HepG2 (cell line): Measurements from ENCODE around the gene IRGQ. TPM values are rescaled to one million over a fixed set of nuclear protein-coding genes. Genes with fewer than 3 reads are reported as not detected.
A peak's percentile ranks its signal among the peaks of the same experiment; 100 is the strongest.

ENCODE experiments used
- ATAC-seq: fragments of 200-7000 bp; cut with Tn5 transposase; 3 replicates; pipeline ENCODE4 v1.9.1; 2020; ENCODE audit warnings: mild to moderate bottlenecking, moderate library complexity
- BruUV-seq: library from RNA; stranded (reverse); fragments of 400-500 nt; replicated peaks from 2 replicates; lab custom pipeline; 2021; lab: Mats Ljungman, UMichigan
- CTCF ChIA-PET: fragments of 300-600 bp; formaldehyde crosslinking; extraction: SDS; loops from one replicate; lab custom pipeline; 2021; ENCODE audit warnings: low total read pairs, inconsistent platforms, low intra/inter-chr PET ratio; lab: Yijun Ruan, JAX
- POLR2A ChIA-PET: fragments of 350-600 bp; sonication (Branson Sonifier 250); formaldehyde crosslinking; loops from one replicate; lab custom pipeline; 2020; ENCODE audit warnings: antibody characterized with exemption, inconsistent platforms; lab: Yijun Ruan, JAX
- DNase-seq: peaks from one replicate; pipeline ENCODE4 v3.0.0-alpha.2; 2015; ENCODE audit warnings: low spot score
- FAIRE-seq: peaks from 3 replicates; lab custom pipeline; 2011; peaks lifted over from hg19 to GRCh38; lab: Jason Lieb, UNC
- H2AFZ ChIP-seq: one replicate; pipeline ENCODE4 v1.6.1; 2011; ENCODE audit warnings: low read length, inconsistent platforms
- H3K27ac ChIP-seq: fragments of 300-600 bp; 3 replicates; pipeline ENCODE4 v1.8.0; 2011; ENCODE audit warnings: mixed run types, mild to moderate bottlenecking, mixed read lengths, low read length, inconsistent platforms; ENCODE audit not compliant: insufficient read depth; ENCODE audit errors: extremely low read length
- H3K27me3 ChIP-seq, 2 experiments: fragments of 200-600 bp in 1 of 2; 2 replicates in 1 of 2; 3 replicates in 1 of 2; pipeline versions ENCODE4 v1.6.0 to v1.8.0; 2011; ENCODE audit warnings: low read length in 2 of 2, mild to moderate bottlenecking in 2 of 2, moderate library complexity in 2 of 2, inconsistent platforms in 1 of 2; ENCODE audit not compliant: insufficient read depth in 2 of 2, control insufficient read depth in 1 of 2
- H3K36me3 ChIP-seq, 2 experiments: fragments of 200-600 bp in 1 of 2; replicated peaks in 1 of 2; 2 replicates in 1 of 2; 3 replicates in 1 of 2; pipeline versions ENCODE4 v1.5.1 to v1.8.0; 2011; ENCODE audit warnings: low read length in 2 of 2, inconsistent platforms in 1 of 2; ENCODE audit not compliant: insufficient read depth in 2 of 2, control insufficient read depth in 1 of 2
- H3K4me1 ChIP-seq: 2 replicates; pipeline ENCODE4 v1.5.1; 2012; ENCODE audit warnings: low read length, inconsistent platforms; ENCODE audit not compliant: insufficient read depth
- H3K4me2 ChIP-seq: 2 replicates; pipeline ENCODE4 v1.6.0; 2011; ENCODE audit warnings: low read depth, low read length, inconsistent platforms
- H3K4me3 ChIP-seq, 3 experiments: fragments of 200-600 bp in 1 of 3; sonication (generic), shearing (Covaris generic) in 1 of 3; replicated peaks in 1 of 3; 2 replicates each; pipeline ENCODE4 v1.5.1; 2011 to 2016; ENCODE audit warnings: low read length in 3 of 3, inconsistent platforms in 2 of 3, low read depth in 2 of 3, mild to moderate bottlenecking in 2 of 3, control low read depth in 1 of 3, mixed read lengths in 1 of 3; ENCODE audit not compliant: insufficient read depth in 1 of 3
- H3K79me2 ChIP-seq: one replicate; pipeline ENCODE4 v1.6.1; 2011; ENCODE audit warnings: low read length, inconsistent platforms; ENCODE audit not compliant: insufficient read depth
- H3K9ac ChIP-seq: 2 replicates; pipeline ENCODE4 v1.6.0; 2011; ENCODE audit warnings: mild to moderate bottlenecking, low read depth, low read length, inconsistent platforms; ENCODE audit not compliant: insufficient read depth
- H3K9me3 ChIP-seq: 2 replicates; pipeline ENCODE4 v1.5.1; 2012; ENCODE audit warnings: mild to moderate bottlenecking, low read length
- H4K20me1 ChIP-seq: 2 replicates; pipeline ENCODE4 v1.6.0; 2011; ENCODE audit warnings: inconsistent platforms, mild to moderate bottlenecking, low read length, moderate library complexity; ENCODE audit not compliant: insufficient read depth
- CAMTA2 ChIP-seq: sonication (generic); formaldehyde crosslinking; IDR thresholded peaks from 2 replicates; pipeline ENCODE4 v1.4.0; 2020; ENCODE audit warnings: mild to moderate bottlenecking, missing genetic modification reagents, borderline replicate concordance
- NFATC3 ChIP-seq: sonication (generic); formaldehyde crosslinking; IDR thresholded peaks from 2 replicates; pipeline ENCODE4 v1.5.1; 2020; ENCODE audit warnings: mild to moderate bottlenecking, missing genetic modification reagents
- POLR2G ChIP-seq: fragments of 200-400 bp; formaldehyde crosslinking; IDR thresholded peaks from 2 replicates; pipeline ENCODE4 v1.6.1; 2018; ENCODE audit warnings: mild to moderate bottlenecking, low read depth, low read length, moderate library complexity
- SMAD3 ChIP-seq: sonication (generic); formaldehyde crosslinking; IDR thresholded peaks from 2 replicates; pipeline ENCODE4 v1.4.0; 2020; ENCODE audit warnings: missing genetic modification reagents
- SUZ12 ChIP-seq: fragments of 150-350 bp; IDR thresholded peaks from 2 replicates; pipeline ENCODE4 v1.6.1; 2014; ENCODE audit warnings: low read depth, low read length
- ZKSCAN8 ChIP-seq: IDR thresholded peaks from 2 replicates; pipeline ENCODE4 v1.6.1; 2016; ENCODE audit warnings: borderline replicate concordance, missing genetic modification reagents, missing compliant biosample characterization
- ZNF101 ChIP-seq: sonication (generic); formaldehyde crosslinking; IDR thresholded peaks from 2 replicates; pipeline ENCODE4 v1.4.0; 2020; ENCODE audit warnings: mild to moderate bottlenecking, low read depth, missing genetic modification reagents, borderline replicate concordance
- ZNF20 ChIP-seq: sonication (generic); formaldehyde crosslinking; IDR thresholded peaks from 2 replicates; pipeline ENCODE4 v1.4.0; 2020; ENCODE audit warnings: mild to moderate bottlenecking, moderate library complexity, missing genetic modification reagents
- ZNF274 ChIP-seq: sonication (generic); formaldehyde crosslinking; IDR thresholded peaks from 2 replicates; pipeline ENCODE4 v1.5.1; 2020; ENCODE audit warnings: mild to moderate bottlenecking, missing genetic modification reagents
- ZNF607 ChIP-seq: sonication (generic); formaldehyde crosslinking; IDR thresholded peaks from 2 replicates; pipeline ENCODE4 v1.5.1; 2020; ENCODE audit warnings: missing genetic modification reagents, mild to moderate bottlenecking, borderline replicate concordance
- ZNF788 ChIP-seq: sonication (generic); formaldehyde crosslinking; IDR thresholded peaks from 2 replicates; pipeline ENCODE4 v1.5.0; 2020; ENCODE audit warnings: mild to moderate bottlenecking, missing genetic modification reagents, borderline replicate concordance
- ZNF891 ChIP-seq: sonication (generic); formaldehyde crosslinking; IDR thresholded peaks from 2 replicates; pipeline ENCODE4 v1.5.0; 2020; ENCODE audit warnings: mild to moderate bottlenecking, missing genetic modification reagents
- WGBS: methylation state at CpG from one replicate; pipeline ENCODE4 v1.1.6; 2017; ENCODE audit warnings: low lambda C conversion rate; 5-methylcytosine and 5-hydroxymethylcytosine counted together
- in situ Hi-C: cut with HindIII; loops from 2 replicates; pipeline ENCODE4 v1.10.0; 2017; ENCODE audit warnings: low pct_unique_long_range_greater_than_20kb; ENCODE audit not compliant: extremely low pct_ligation_motif_present
- intact Hi-C: fragments of 100-400 bp; cut with micrococcal nuclease; formaldehyde crosslinking; loops from one replicate; pipeline ENCODE4 v1.10.0; 2022; ENCODE audit not compliant: unreplicated experiment
- polyA plus RNA-seq, 8 experiments: library from polyadenylated mRNA; depleted of rRNA in 3 of 8; stranded (reverse) in 7 of 8; unstranded in 1 of 8; fragments of >200 nt; fragmentation: Illumina TruSeq in 4 of 8; extraction: Trizol in 4 of 8; gene quantifications; 2 replicates each; pipeline versions ENCODE4 v1.2.1 to v1.2.3, GENCODE V29; 2011 to 2016; ENCODE audit warnings: low read depth in 4 of 8, missing spikeins in 1 of 8, mixed read lengths in 1 of 8; ENCODE audit not compliant: insufficient read depth in 1 of 8
- total RNA-seq, 5 experiments: library from RNA; depleted of rRNA; stranded (reverse); fragments of >200 nt; fragmentation: Illumina TruSeq; extraction: Trizol; gene quantifications; 2 replicates each; pipeline ENCODE4 v1.2.3, GENCODE V29; 2016; ENCODE audit warnings: low read depth in 1 of 5
- TF ChIP-seq, protein P1 (sequence below): sonication (generic); formaldehyde crosslinking; IDR thresholded peaks from 2 replicates; pipeline ENCODE4 v1.4.0; 2020; ENCODE audit warnings: missing genetic modification reagents, mild to moderate bottlenecking, borderline replicate concordance
- TF ChIP-seq, protein P2 (sequence below): sonication (generic); formaldehyde crosslinking; IDR thresholded peaks from 2 replicates; pipeline ENCODE4 v1.8.0; 2022; ENCODE audit warnings: missing genetic modification reagents, mild to moderate bottlenecking, inconsistent platforms, borderline replicate concordance
- TF ChIP-seq, protein P3 (sequence below): sonication (generic); formaldehyde crosslinking; IDR thresholded peaks from 2 replicates; pipeline ENCODE4 v1.5.0; 2020; ENCODE audit warnings: missing genetic modification reagents
- TF ChIP-seq, protein P4 (sequence below): sonication (generic); formaldehyde crosslinking; IDR thresholded peaks from 2 replicates; pipeline ENCODE4 v1.5.1; 2020; ENCODE audit warnings: mild to moderate bottlenecking, missing genetic modification reagents, moderate library complexity

The IRGQ gene
- total and polyA plus RNA-seq, 2 of the 13 experiments (the other 11 are each of a cell fraction or from before 2014, with no cell fraction given): 11.6 to 12.4 TPM

DNA sequence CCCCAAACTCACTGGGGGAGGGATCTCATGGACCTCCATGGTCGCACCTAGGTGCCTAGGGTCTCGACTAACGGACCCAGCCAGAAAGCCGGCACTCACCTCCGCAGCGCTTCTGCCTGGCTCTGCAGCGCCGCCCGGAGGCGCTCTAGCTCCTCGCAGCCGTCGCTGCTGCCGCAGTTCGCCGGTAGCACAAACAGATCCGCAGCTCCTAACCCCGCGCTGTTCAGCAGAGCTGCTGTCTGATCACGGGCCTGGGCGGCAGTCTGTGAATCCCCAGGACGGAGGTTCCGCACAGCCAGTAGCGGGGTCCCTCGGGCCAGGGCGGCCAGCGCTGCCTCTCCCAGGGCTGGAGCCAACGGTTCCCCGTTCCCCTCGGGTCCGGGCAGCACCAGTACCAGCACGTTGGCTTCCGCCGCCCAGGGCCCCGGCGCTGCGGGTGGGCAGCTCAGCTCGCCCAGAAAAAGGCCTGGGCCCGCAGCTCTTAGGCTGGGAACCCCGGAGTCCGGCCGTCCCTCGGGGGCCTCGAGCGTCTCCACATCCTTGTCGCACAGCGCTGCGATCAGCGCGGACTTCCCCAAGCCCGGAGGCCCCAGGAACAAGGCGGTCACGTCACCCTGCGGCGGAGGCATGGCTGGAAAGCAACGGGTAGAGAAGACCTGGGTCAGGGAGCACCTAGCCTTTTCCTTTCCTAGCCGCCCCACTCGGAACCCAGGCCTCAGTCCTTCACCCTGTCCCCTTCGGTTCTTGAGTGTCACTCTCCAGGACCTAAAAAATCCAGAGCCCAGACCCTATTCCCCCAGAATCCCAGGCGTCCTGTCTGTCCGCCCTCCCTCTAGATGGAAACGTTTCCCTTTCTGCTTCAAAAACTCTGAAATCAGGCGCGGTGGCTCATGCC, 977 bp downstream of the IRGQ start:
- H3K4me3 ChIP-seq: peak overlapping the region; percentile 74 to 90 (median 84)
- H3K4me1 ChIP-seq: peaks cover 28% of the 10 kb centered on the region
- BruUV-seq: no TSS peak
- ATAC-seq: peak; percentile 70
- WGBS: 11% methylated on average over 10 of the region's 64 CpGs
- DNase-seq: peak; percentile 47
- peak overlapping the region; percentile 72 for H3K27ac ChIP-seq
- H3K79me2 ChIP-seq: peaks cover 27% of the 10 kb centered on the region
- in situ Hi-C loops: loop anchor here (5.0 kb wide), 1 partner anchor 57 kb away; no protein-coding TSS in a partner anchor
- no peaks in the 10 kb centered on the region for H3K9me3 ChIP-seq
- CTCF ChIA-PET: interaction anchor here (1.6 to 2.4 kb wide), 2 partner anchors 40 to 57 kb away, joined by 12 to 13 read pairs; no protein-coding TSS in a partner anchor
- no peak for FAIRE-seq
- peaks cover 2% of the 10 kb centered on the region; the same call in 1 of the 2 replicates for H4K20me1 ChIP-seq
- peak overlapping the region; percentile 88 for H3K4me2 ChIP-seq
- POLR2A ChIA-PET: interaction anchor here (0.8 to 2.4 kb wide), 9 partner anchors 11 to 160 kb away, joined by 3 to 20 read pairs (median 6); partner anchors contain the start of genes SMG9 and ZNF575
- H2AFZ ChIP-seq: no peak overlapping the region
- no peaks in the 10 kb centered on the region; a peak in 1 of 5 replicates for H3K27me3 ChIP-seq
- H3K9ac ChIP-seq: peak overlapping the region; percentile 91
- intact Hi-C loops: loop anchor here (10.0 kb wide), 1 partner anchor 70 kb away; the partner anchor contains the start of gene ETHE1
- peaks cover 6 to 19% of the 10 kb centered on the region in 2 experiments; a peak in 4 of 5 replicates for H3K36me3 ChIP-seq
- TF ChIP-seq, protein P1, sequence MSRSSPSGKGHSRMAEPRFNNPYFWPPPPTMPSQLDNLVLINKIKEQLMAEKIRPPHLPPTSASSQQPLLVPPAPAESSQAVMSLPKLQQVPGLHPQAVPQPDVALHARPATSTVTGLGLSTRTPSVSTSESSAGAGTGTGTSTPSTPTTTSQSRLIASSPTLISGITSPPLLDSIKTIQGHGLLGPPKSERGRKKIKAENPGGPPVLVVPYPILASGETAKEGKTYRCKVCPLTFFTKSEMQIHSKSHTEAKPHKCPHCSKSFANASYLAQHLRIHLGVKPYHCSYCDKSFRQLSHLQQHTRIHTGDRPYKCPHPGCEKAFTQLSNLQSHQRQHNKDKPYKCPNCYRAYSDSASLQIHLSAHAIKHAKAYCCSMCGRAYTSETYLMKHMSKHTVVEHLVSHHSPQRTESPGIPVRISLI (CRISPR knock-in tag): no peak
- TF ChIP-seq POLR2G: no peak
- TF ChIP-seq, protein P2, sequence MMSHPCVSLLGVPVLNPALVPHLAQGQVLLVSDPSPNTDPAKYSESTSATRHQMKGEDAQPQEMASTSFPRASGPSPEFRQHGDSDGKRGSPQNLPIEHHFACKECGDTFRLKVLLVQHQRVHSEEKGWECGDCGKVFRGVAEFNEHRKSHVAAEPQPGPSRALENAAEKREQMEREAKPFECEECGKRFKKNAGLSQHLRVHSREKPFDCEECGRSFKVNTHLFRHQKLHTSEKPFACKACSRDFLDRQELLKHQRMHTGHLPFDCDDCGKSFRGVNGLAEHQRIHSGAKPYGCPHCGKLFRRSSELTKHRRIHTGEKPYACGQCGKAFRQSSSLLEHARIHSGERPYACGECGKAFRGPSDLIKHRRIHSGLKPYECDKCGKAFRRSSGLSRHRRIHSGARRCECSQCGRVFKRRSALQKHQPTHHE (CRISPR knock-in tag): no peak
- no peak for TF ChIP-seq ZNF101 (CRISPR knock-in tag)
- TF ChIP-seq NFATC3 (CRISPR knock-in tag): no peak
- TF ChIP-seq ZNF788 (CRISPR knock-in tag): peak; percentile 33; the same call in 1 of the 2 replicates
- TF ChIP-seq SMAD3 (CRISPR knock-in tag): no peak
- TF ChIP-seq SUZ12: no peak
- TF ChIP-seq CAMTA2 (CRISPR knock-in tag): 0 out of 2 replicates have a peak, but pooled peaks have one; percentile 14
- no peak for TF ChIP-seq ZKSCAN8
- TF ChIP-seq ZNF891: no peak; the same call in 1 of the 2 replicates
- TF ChIP-seq, protein P3, sequence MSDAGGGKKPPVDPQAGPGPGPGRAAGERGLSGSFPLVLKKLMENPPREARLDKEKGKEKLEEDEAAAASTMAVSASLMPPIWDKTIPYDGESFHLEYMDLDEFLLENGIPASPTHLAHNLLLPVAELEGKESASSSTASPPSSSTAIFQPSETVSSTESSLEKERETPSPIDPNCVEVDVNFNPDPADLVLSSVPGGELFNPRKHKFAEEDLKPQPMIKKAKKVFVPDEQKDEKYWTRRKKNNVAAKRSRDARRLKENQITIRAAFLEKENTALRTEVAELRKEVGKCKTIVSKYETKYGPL (CRISPR knock-in tag): no peak
- TF ChIP-seq, protein P4, sequence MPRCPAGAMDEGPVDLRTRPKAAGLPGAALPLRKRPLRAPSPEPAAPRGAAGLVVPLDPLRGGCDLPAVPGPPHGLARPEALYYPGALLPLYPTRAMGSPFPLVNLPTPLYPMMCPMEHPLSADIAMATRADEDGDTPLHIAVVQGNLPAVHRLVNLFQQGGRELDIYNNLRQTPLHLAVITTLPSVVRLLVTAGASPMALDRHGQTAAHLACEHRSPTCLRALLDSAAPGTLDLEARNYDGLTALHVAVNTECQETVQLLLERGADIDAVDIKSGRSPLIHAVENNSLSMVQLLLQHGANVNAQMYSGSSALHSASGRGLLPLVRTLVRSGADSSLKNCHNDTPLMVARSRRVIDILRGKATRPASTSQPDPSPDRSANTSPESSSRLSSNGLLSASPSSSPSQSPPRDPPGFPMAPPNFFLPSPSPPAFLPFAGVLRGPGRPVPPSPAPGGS: peak; percentile 69; the same call in 1 of the 2 replicates
- no peak for TF ChIP-seq ZNF274 (CRISPR knock-in tag)
- no peak for TF ChIP-seq ZNF20 (CRISPR knock-in tag)
- no peak for TF ChIP-seq ZNF607 (CRISPR knock-in tag)
